ENCODE measurements around the gene ADAMTS2. TPM values are rescaled to one million over a fixed set of nuclear protein-coding genes. Genes with fewer than 3 reads are reported as not detected.

ADAMTS2 gene
- total RNA-seq, 2 experiments from 2014 or later, result not detected

GRCh38 chr5:179176571-179177230 lies 168.6 kb downstream of the ADAMTS2 start:
- Mint-ChIP-seq H3K27me3 (peaks cover 4% of the 10 kb centered on the region), H3K4me1 (no peaks in the 10 kb centered on the region), H3K4me3 (no peak overlapping the region), H3K9me3 (no peaks in the 10 kb centered on the region), H3K27ac (no peak overlapping the region), H3K36me3 (no peaks in the 10 kb centered on the region)
- POLR2A ChIA-PET, result no interaction called here
- ATAC-seq (ENCODE audit: low read depth) (no peak), DNase-seq (no peak)

GRCh38 chr5:179176166-179176565 lies 169.1 kb downstream of the ADAMTS2 start:
- Mint-ChIP-seq H3K27me3 (peaks cover 4% of the 10 kb centered on the region), H3K36me3 (no peaks in the 10 kb centered on the region), H3K27ac (no peak overlapping the region), H3K4me1 (no peaks in the 10 kb centered on the region), H3K4me3 (no peak overlapping the region), H3K9me3 (no peaks in the 10 kb centered on the region)
- POLR2A ChIA-PET, result no interaction called here
- DNase-seq (no peak), ATAC-seq (ENCODE audit: low read depth) (no peak)

GRCh38 chr5:179171816-179172745 lies 173.2 kb downstream of the ADAMTS2 start:
- no peak overlapping the region for H3K27ac Mint-ChIP-seq
- H3K4me1 Mint-ChIP-seq, result no peaks in the 10 kb centered on the region
- POLR2A ChIA-PET, result no interaction called here
- H3K27me3 Mint-ChIP-seq, result peaks cover 5% of the 10 kb centered on the region
- no peak overlapping the region for H3K4me3 Mint-ChIP-seq
- DNase-seq, result no peak
- H3K36me3 Mint-ChIP-seq, result no peaks in the 10 kb centered on the region
- ATAC-seq (ENCODE audit: low read depth), result no peak
- H3K9me3 Mint-ChIP-seq, result no peaks in the 10 kb centered on the region

- Mint-ChIP-seq H3K27ac (no peak overlapping the region), H3K4me3 (no peak overlapping the region), H3K4me1 (no peaks in the 10 kb centered on the region), H3K27me3 (peaks cover 5% of the 10 kb centered on the region), H3K36me3 (no peaks in the 10 kb centered on the region), H3K9me3 (no peaks in the 10 kb centered on the region)
- POLR2A ChIA-PET, result no interaction called here
- DNase-seq (no peak), ATAC-seq (ENCODE audit: low read depth) (no peak)
Measured at GRCh38 chr5:179171251-179171815, 173.9 kb downstream of the ADAMTS2 start.

- no peaks in the 10 kb centered on the region for H3K36me3 Mint-ChIP-seq
- DNase-seq (no peak), ATAC-seq (ENCODE audit: low read depth) (no peak)
- peaks cover 5% of the 10 kb centered on the region for H3K27me3 Mint-ChIP-seq
- no peak overlapping the region for H3K4me3 Mint-ChIP-seq
- H3K9me3 Mint-ChIP-seq, result no peaks in the 10 kb centered on the region
- no peaks in the 10 kb centered on the region for H3K4me1 Mint-ChIP-seq
- POLR2A ChIA-PET, result no interaction called here
- H3K27ac Mint-ChIP-seq, result no peak overlapping the region
Measured at GRCh38 chr5:179170606-179171005, 174.7 kb downstream of the ADAMTS2 start.

- Mint-ChIP-seq H3K36me3 (no peaks in the 10 kb centered on the region), H3K9me3 (no peaks in the 10 kb centered on the region), H3K4me3 (no peak overlapping the region), H3K27me3 (peaks cover 5% of the 10 kb centered on the region), H3K27ac (no peak overlapping the region), H3K4me1 (no peaks in the 10 kb centered on the region)
- ATAC-seq (ENCODE audit: low read depth) (no peak), DNase-seq (no peak)
- POLR2A ChIA-PET, result no interaction called here
Measured at GRCh38 chr5:179169836-179170235, 175.4 kb downstream of the ADAMTS2 start.

- Mint-ChIP-seq H3K4me3 (no peak overlapping the region), H3K27ac (no peak overlapping the region), H3K27me3 (peaks cover 5% of the 10 kb centered on the region), H3K9me3 (no peaks in the 10 kb centered on the region), H3K36me3 (no peaks in the 10 kb centered on the region), H3K4me1 (no peaks in the 10 kb centered on the region)
- POLR2A ChIA-PET, result no interaction called here
- ATAC-seq (ENCODE audit: low read depth) (no peak), DNase-seq (peak; percentile 13)
Measured at GRCh38 chr5:179168664-179169063, 176.6 kb downstream of the ADAMTS2 start.

GRCh38 chr5:179167871-179168451 lies 177.3 kb downstream of the ADAMTS2 start:
- H3K36me3 Mint-ChIP-seq, result no peaks in the 10 kb centered on the region
- POLR2A ChIA-PET, result no interaction called here
- DNase-seq, result peak; percentile 25
- ATAC-seq (ENCODE audit: low read depth), result no peak
- no peak overlapping the region for H3K4me3 Mint-ChIP-seq
- no peak overlapping the region for H3K27ac Mint-ChIP-seq
- no peaks in the 10 kb centered on the region for H3K9me3 Mint-ChIP-seq
- H3K27me3 Mint-ChIP-seq, result peaks cover 5% of the 10 kb centered on the region
- no peaks in the 10 kb centered on the region for H3K4me1 Mint-ChIP-seq

GRCh38 chr5:179166886-179167841 lies 178.1 kb downstream of the ADAMTS2 start:
- ATAC-seq (ENCODE audit: low read depth), result peak; percentile 87
- POLR2A ChIA-PET, result no interaction called here

GRCh38 chr5:179166171-179166885 lies 178.9 kb downstream of the ADAMTS2 start:
- Mint-ChIP-seq H3K4me3 (no peak overlapping the region), H3K36me3 (no peaks in the 10 kb centered on the region), H3K27ac (no peak overlapping the region), H3K9me3 (peaks cover 3% of the 10 kb centered on the region), H3K4me1 (no peaks in the 10 kb centered on the region), H3K27me3 (peaks cover 3% of the 10 kb centered on the region)
- peak; percentile 30 for DNase-seq
- no peak for ATAC-seq (ENCODE audit: low read depth)
- POLR2A ChIA-PET, result no interaction called here

More at GRCh38 chr5:179166886-179167841, 178.1 kb downstream of the ADAMTS2 start:
- Mint-ChIP-seq H3K27ac (no peak overlapping the region), H3K9me3 (no peaks in the 10 kb centered on the region), H3K36me3 (no peaks in the 10 kb centered on the region), H3K27me3 (peaks cover 3% of the 10 kb centered on the region), H3K4me3 (peak overlapping the region; percentile 71), H3K4me1 (no peaks in the 10 kb centered on the region)
- peak; percentile 85 for DNase-seq

GRCh38 chr5:179165421-179166170 lies 179.7 kb downstream of the ADAMTS2 start:
- POLR2A ChIA-PET, result no interaction called here

More at GRCh38 chr5:179165421-179166170, 179.7 kb downstream of the ADAMTS2 start:
- peaks cover 3% of the 10 kb centered on the region for H3K27me3 Mint-ChIP-seq
- no peak overlapping the region for H3K4me3 Mint-ChIP-seq
- H3K9me3 Mint-ChIP-seq, result peaks cover 9% of the 10 kb centered on the region
- no peak overlapping the region for H3K27ac Mint-ChIP-seq
- peak; percentile 31 for DNase-seq
- no peaks in the 10 kb centered on the region for H3K4me1 Mint-ChIP-seq
- H3K36me3 Mint-ChIP-seq, result no peaks in the 10 kb centered on the region
- ATAC-seq (ENCODE audit: low read depth), result no peak
